GM12874 (cell line): ENCODE results near the gene FAM9C.

Experiments used
- CTCF ChIP-seq: IDR thresholded peaks from 2 replicates; pipeline ENCODE4 v1.5.1; 2011; ENCODE audit warnings: low read depth, mild to moderate bottlenecking, control low read depth, low read length, moderate library complexity; ENCODE audit not compliant: insufficient read depth

The FAM9C gene

GRCh38 chrX:13010546-13010945 is 33.9 kb downstream of the FAM9C start:
- TF ChIP-seq CTCF, result no peak

- no peak for TF ChIP-seq CTCF
Measured at GRCh38 chrX:13009844-13010243, 34.6 kb downstream of the FAM9C start.

- no peak for TF ChIP-seq CTCF
Measured at GRCh38 chrX:13009273-13009672, 35.1 kb downstream of the FAM9C start.

- TF ChIP-seq CTCF, result no peak
Measured at GRCh38 chrX:13008851-13009250, 35.6 kb downstream of the FAM9C start.

GRCh38 chrX:13008189-13008533 is 36.3 kb downstream of the FAM9C start:
- TF ChIP-seq CTCF, result no peak

GRCh38 chrX:13007519-13008188 is 36.8 kb downstream of the FAM9C start:
- no peak for TF ChIP-seq CTCF

GRCh38 chrX:13005661-13006473 is 38.6 kb downstream of the FAM9C start:
- no peak for TF ChIP-seq CTCF
